Measurements from ENCODE around the gene MYL3. TPM values are rescaled to one million over a fixed set of nuclear protein-coding genes. Genes with fewer than 3 reads are reported as not detected.

The MYL3 gene
- polyA plus RNA-seq, 1 donor from 2014 or later, result 2.1 TPM

DNA sequence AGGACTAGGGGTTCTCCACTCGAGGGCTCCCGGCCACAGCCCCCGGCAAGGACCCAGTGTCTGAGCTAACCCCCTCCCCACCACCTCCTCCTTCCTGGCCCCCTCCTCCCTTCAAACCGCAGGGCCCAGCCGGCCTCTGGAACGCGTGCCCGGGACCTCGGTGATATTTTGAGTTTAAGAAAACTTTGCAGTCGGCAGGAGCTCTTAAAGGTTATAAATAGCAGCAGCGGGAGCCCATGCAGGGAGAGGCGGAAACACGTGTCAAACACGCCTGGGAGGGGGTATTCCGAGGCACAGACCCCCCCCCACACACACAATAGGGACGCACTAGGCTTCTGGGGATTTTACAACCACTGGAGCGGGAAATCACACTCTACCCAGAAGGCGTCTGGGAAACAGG is 11.2 kb upstream of the MYL3 start:
- H3F3A ChIP-seq (ENCODE audit: insufficient read depth, low read length, poor library complexity, severe bottlenecking), result no peaks in the 10 kb centered on the region
- TF ChIP-seq EZH2 (IDR thresholded peaks at IDR 0.05; ENCODE audit: borderline replicate concordance, insufficient read depth, low read length, poor library complexity, severe bottlenecking) (no peak), RAD21 (conservative IDR thresholded peaks at IDR 0.05) (no peak), MXI1 (conservative IDR thresholded peaks at IDR 0.05; ENCODE audit: poor library complexity, severe bottlenecking) (no peak), SMC3 (conservative IDR thresholded peaks at IDR 0.05; ENCODE audit: poor library complexity) (no peak), POLR2AphosphoS5 (IDR thresholded peaks at IDR 0.05) (no peak), TAF1 (IDR thresholded peaks at IDR 0.05; ENCODE audit: low read depth) (no peak), EP300 (conservative IDR thresholded peaks at IDR 0.05; ENCODE audit: poor library complexity, severe bottlenecking) (no peak), REST (IDR thresholded peaks at IDR 0.05; ENCODE audit: borderline replicate concordance) (no peak)
- TF ChIP-seq, protein P1, sequence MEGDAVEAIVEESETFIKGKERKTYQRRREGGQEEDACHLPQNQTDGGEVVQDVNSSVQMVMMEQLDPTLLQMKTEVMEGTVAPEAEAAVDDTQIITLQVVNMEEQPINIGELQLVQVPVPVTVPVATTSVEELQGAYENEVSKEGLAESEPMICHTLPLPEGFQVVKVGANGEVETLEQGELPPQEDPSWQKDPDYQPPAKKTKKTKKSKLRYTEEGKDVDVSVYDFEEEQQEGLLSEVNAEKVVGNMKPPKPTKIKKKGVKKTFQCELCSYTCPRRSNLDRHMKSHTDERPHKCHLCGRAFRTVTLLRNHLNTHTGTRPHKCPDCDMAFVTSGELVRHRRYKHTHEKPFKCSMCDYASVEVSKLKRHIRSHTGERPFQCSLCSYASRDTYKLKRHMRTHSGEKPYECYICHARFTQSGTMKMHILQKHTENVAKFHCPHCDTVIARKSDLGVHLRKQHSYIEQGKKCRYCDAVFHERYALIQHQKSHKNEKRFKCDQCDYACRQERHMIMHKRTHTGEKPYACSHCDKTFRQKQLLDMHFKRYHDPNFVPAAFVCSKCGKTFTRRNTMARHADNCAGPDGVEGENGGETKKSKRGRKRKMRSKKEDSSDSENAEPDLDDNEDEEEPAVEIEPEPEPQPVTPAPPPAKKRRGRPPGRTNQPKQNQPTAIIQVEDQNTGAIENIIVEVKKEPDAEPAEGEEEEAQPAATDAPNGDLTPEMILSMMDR (IDR thresholded peaks at IDR 0.05; ENCODE audit: poor library complexity, severe bottlenecking), result no peak
- H4K20me1 ChIP-seq (ENCODE audit: insufficient read depth), result no peaks in the 10 kb centered on the region
- H3K79me2 ChIP-seq (replicated peaks; ENCODE audit: insufficient read depth, low read length), result no peaks in the 10 kb centered on the region
- H3K4me2 ChIP-seq (ENCODE audit: low read length), result no peak overlapping the region
- H3K27me3 ChIP-seq (ENCODE audit: insufficient read depth, low read depth, low read length), result no peaks in the 10 kb centered on the region
- H3K4me3 ChIP-seq (ENCODE audit: low read length), result no peak overlapping the region
- H3K27ac ChIP-seq (ENCODE audit: low read length), result no peak overlapping the region
- no peak overlapping the region for H3K9ac ChIP-seq (ENCODE audit: low read length)
- H3K36me3 ChIP-seq (ENCODE audit: insufficient read depth, low read length), result no peaks in the 10 kb centered on the region
- no peak overlapping the region for H2AFZ ChIP-seq (ENCODE audit: low read depth, low read length)
- no peaks in the 10 kb centered on the region for H3K9me3 ChIP-seq (ENCODE audit: low read length)
- no peaks in the 10 kb centered on the region for H3K9me2 ChIP-seq (ENCODE audit: insufficient read depth, low read length)

DNA sequence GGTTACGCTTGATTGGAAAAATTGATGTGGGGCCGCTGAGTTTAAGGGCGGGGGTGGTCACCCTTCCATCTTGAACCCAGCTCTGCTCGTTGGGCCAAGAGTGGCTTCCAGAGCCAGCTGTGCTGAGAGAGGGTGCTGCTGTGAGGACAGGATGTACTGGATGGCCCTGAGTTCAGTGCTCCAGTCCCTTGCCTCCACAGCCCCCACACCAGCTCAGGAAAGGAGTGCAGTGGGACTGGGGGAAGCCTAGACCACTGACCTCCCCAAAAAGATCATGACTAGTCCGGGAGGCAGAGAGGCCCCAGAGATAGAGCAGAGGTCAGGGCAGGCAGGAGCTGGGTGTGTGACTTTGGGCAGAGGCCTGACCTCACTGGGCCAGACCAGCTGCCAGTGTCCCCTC is 10.3 kb upstream of the MYL3 start:
- no peaks in the 10 kb centered on the region for H3K9me2 ChIP-seq (ENCODE audit: insufficient read depth, low read length)
- TF ChIP-seq SMC3 (conservative IDR thresholded peaks at IDR 0.05; ENCODE audit: poor library complexity) (no peak), EP300 (conservative IDR thresholded peaks at IDR 0.05; ENCODE audit: poor library complexity, severe bottlenecking) (no peak), REST (IDR thresholded peaks at IDR 0.05; ENCODE audit: borderline replicate concordance) (no peak), RAD21 (conservative IDR thresholded peaks at IDR 0.05) (no peak), POLR2AphosphoS5 (IDR thresholded peaks at IDR 0.05) (no peak), TAF1 (IDR thresholded peaks at IDR 0.05; ENCODE audit: low read depth) (no peak), EZH2 (IDR thresholded peaks at IDR 0.05; ENCODE audit: borderline replicate concordance, insufficient read depth, low read length, poor library complexity, severe bottlenecking) (no peak), MXI1 (conservative IDR thresholded peaks at IDR 0.05; ENCODE audit: poor library complexity, severe bottlenecking) (no peak)
- TF ChIP-seq, protein P1 (IDR thresholded peaks at IDR 0.05; ENCODE audit: poor library complexity, severe bottlenecking), result no peak
- no peaks in the 10 kb centered on the region for H3K79me2 ChIP-seq (replicated peaks; ENCODE audit: insufficient read depth, low read length)
- H3K4me2 ChIP-seq (ENCODE audit: low read length), result no peak overlapping the region
- H4K20me1 ChIP-seq (ENCODE audit: insufficient read depth), result no peaks in the 10 kb centered on the region
- H3K27me3 ChIP-seq (ENCODE audit: insufficient read depth, low read depth, low read length), result no peaks in the 10 kb centered on the region
- H3K9ac ChIP-seq (ENCODE audit: low read length), result no peak overlapping the region
- H3K27ac ChIP-seq (ENCODE audit: low read length), result no peak overlapping the region
- H3F3A ChIP-seq (ENCODE audit: insufficient read depth, low read length, poor library complexity, severe bottlenecking), result no peaks in the 10 kb centered on the region
- no peak overlapping the region for H3K4me3 ChIP-seq (ENCODE audit: low read length)
- H3K9me3 ChIP-seq (ENCODE audit: low read length), result no peaks in the 10 kb centered on the region
- no peaks in the 10 kb centered on the region for H3K36me3 ChIP-seq (ENCODE audit: insufficient read depth, low read length)
- H2AFZ ChIP-seq (ENCODE audit: low read depth, low read length), result no peak overlapping the region

All from neural cell (in vitro differentiated cells).